Muscle of back (tissue), 11 donors: ENCODE data around the gene ZNF565. TPM values are rescaled to one million over a fixed set of nuclear protein-coding genes. Genes with fewer than 3 reads are reported as not detected.
"Not testable (repeated sequence)": the region's sequence is repeated elsewhere in the genome, so short reads cannot be mapped to it uniquely, and the experiment has no call there.

Experiments
- DNase-seq, 3 donors: peaks; one replicate each; pipeline versions ENCODE4 v3.0.0 to v3.0.0-alpha.2; 2013
- polyA plus RNA-seq, 10 donors: library from polyadenylated mRNA; unstranded; fragments of 120-200 nt; gene quantifications; one replicate each; pipeline ENCODE4 v1.2.1, GENCODE V29; 2013; ENCODE audit not compliant: insufficient read length in 10 of 10

Gene ZNF565
- polyA plus RNA-seq, 10 donors = 4.3 to 7.9 (median 6.6) TPM

- no peak for DNase-seq
Observed at GRCh38 chr19:36152019-36152351, 62.5 kb downstream of the ZNF565 start.

- peak; percentile 36 to 89 (median 73) for DNase-seq
Observed at GRCh38 chr19:36151144-36152018, 63.1 kb downstream of the ZNF565 start.

- DNase-seq = no peak
Observed at GRCh38 chr19:36150586-36150985, 63.9 kb downstream of the ZNF565 start.

- DNase-seq = no peak
Observed at GRCh38 chr19:36149673-36150406, 64.6 kb downstream of the ZNF565 start.

- DNase-seq = no peak
Observed at GRCh38 chr19:36144624-36145023, 69.8 kb downstream of the ZNF565 start.

- DNase-seq = no peak
Observed at GRCh38 chr19:36142496-36142895, 72.0 kb downstream of the ZNF565 start.

GRCh38 chr19:36142046-36142445 is 72.4 kb downstream of the ZNF565 start:
- no peak for DNase-seq

- DNase-seq = peak; percentile 74 to 81 (median 79)
Observed at GRCh38 chr19:36141039-36141927, 73.2 kb downstream of the ZNF565 start.

GRCh38 chr19:36140304-36141038 is 74.0 kb downstream of the ZNF565 start:
- DNase-seq = peak; percentile 56 to 80 (median 59)

GRCh38 chr19:36139473-36140303 is 74.8 kb downstream of the ZNF565 start, which contains the start of gene CAPNS1:
TSS of gene CAPNS1 (plus strand) at chr19:36140066. CDS start at chr19:36141012, 946 bp downstream.
- DNase-seq = peak; percentile 97 to 99 (median 99)

GRCh38 chr19:36139120-36139472 is 75.4 kb downstream of the ZNF565 start:
- DNase-seq = no peak

- no peak for DNase-seq
Observed at GRCh38 chr19:36136964-36137686, 77.3 kb downstream of the ZNF565 start.

GRCh38 chr19:36134867-36135266 is 79.6 kb downstream of the ZNF565 start:
- DNase-seq = not testable (repeated sequence)

Other genes with a start within 250 kb of the ZNF565 start
- gene SDHAF1, start 219.5 kb downstream of the ZNF565 start, polyA plus RNA-seq = 10 to 100 TPM in 9 of 10 donors, 1 to 10 TPM in 1; 9.4 to 13.8 (median 11.4) TPM
- 1 to 10 TPM in 1 of 10 donors, under 1 TPM in 8, not detected in 1; 0.12 to 1.0 (median 0.46) TPM for gene SYNE4, start 205.9 kb downstream of the ZNF565 start, polyA plus RNA-seq
- gene ALKBH6, start 200.5 kb downstream of the ZNF565 start, polyA plus RNA-seq = 10 to 100 TPM in 1 of 10 donors, 1 to 10 TPM in 9; 5.5 to 10.4 (median 7.9) TPM
- gene CLIP3, start 181.8 kb downstream of the ZNF565 start, polyA plus RNA-seq = 10 to 100 TPM; 13.8 to 22.7 (median 18.7) TPM
- 1 to 10 TPM; 7.2 to 9.9 (median 7.6) TPM for gene THAP8, start 160.4 kb downstream of the ZNF565 start, polyA plus RNA-seq
- 1 to 10 TPM; 2.5 to 3.9 (median 3.2) TPM for gene WDR62, start 159.8 kb downstream of the ZNF565 start, polyA plus RNA-seq
- gene OVOL3, start 103.5 kb downstream of the ZNF565 start, polyA plus RNA-seq = not detected
- 10 to 100 TPM; 26.4 to 47.8 (median 40.6) TPM for gene POLR2I, start 99.8 kb downstream of the ZNF565 start, polyA plus RNA-seq
- 100 to 1,000 TPM in 1 of 10 donors, 10 to 100 TPM in 9; 64.6 to 101 (median 79.3) TPM for gene TBCB, start 99.2 kb downstream of the ZNF565 start, polyA plus RNA-seq
- gene CAPNS1, start 74.6 kb downstream of the ZNF565 start, polyA plus RNA-seq = 100 to 1,000 TPM; 460 to 557 (median 508) TPM
- 100 to 1,000 TPM; 182 to 264 (median 219) TPM for gene COX7A1, start 62.2 kb downstream of the ZNF565 start, polyA plus RNA-seq
- gene ZNF146, start 441 bp upstream of the ZNF565 start, polyA plus RNA-seq = 10 to 100 TPM; 55.7 to 79.3 (median 72.1) TPM
- 1 to 10 TPM; 4.3 to 8.2 (median 6.1) TPM for gene ZFP14, start 164.5 kb upstream of the ZNF565 start, polyA plus RNA-seq
- gene ZFP82, start 204.0 kb upstream of the ZNF565 start, polyA plus RNA-seq = 10 to 100 TPM in 3 of 10 donors, 1 to 10 TPM in 7; 8.2 to 11.4 (median 9.4) TPM